NOMO-1 treated with DMSO at 0.1 percent for 48 hours (cell line): ENCODE data around the gene SPATA13.

Experiments used
- DNase-seq: peaks from one replicate; lab custom pipeline; 2025; ENCODE audit not compliant: unreplicated experiment; lab: John Stamatoyannopoulos, UW

Gene SPATA13

DNA sequence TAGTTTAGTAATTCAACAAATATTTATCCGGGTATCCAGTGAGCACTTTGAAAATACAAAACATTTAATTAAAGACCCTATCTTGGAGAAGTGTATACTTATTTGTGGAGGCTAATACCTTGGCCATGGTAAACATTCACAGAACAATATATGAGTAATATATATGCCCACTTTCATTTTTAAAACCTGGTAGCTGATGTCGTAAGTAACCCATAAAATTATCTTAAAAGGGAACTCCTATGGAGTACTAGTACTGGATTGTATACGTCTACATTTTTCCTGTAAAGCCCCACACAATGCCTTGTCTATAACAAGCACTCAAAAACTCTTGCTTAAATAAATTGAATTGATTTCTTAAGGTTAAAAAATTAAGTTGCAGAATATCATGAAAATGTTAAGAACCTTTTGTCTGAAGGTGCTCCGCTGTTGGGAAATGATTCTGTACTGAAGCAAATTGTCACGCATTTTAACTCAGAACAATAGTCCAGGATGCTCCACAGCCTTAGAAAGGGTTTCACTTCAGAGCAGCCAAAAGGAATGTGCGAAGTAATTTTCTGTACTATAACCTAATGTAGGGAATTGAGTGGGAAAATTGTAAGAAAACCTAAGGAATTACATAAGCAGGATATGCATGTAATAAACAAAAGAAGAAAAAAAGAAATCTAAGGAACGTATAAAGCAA is 90.0 kb downstream of the SPATA13 start:
- peak; percentile 67 for DNase-seq

GRCh38 chr13:24251525-24251924 is 91.0 kb downstream of the SPATA13 start:
- no peak for DNase-seq

DNA sequence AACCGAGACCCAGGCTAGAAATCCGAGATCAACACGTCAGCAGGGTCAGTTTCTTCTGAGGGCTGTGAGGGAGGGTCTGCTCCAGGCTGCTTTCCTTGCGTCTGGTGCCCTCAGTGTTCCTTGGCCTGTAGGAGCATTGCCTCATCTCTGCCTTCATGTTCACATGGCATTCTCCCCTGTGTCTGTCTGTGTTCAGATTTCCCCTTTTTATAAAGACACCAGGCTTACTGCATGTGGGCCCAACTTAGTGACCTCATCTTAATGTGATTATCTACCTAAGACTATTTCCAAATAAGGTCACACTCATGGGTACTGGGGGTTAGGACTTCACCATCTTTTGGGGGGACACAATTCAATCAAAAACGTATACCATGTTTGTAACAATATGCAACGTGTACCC is 91.6 kb downstream of the SPATA13 start:
- peak; percentile 4 for DNase-seq

GRCh38 chr13:24253520-24254145 is 93.1 kb downstream of the SPATA13 start:
- DNase-seq: peak; percentile 92

DNA sequence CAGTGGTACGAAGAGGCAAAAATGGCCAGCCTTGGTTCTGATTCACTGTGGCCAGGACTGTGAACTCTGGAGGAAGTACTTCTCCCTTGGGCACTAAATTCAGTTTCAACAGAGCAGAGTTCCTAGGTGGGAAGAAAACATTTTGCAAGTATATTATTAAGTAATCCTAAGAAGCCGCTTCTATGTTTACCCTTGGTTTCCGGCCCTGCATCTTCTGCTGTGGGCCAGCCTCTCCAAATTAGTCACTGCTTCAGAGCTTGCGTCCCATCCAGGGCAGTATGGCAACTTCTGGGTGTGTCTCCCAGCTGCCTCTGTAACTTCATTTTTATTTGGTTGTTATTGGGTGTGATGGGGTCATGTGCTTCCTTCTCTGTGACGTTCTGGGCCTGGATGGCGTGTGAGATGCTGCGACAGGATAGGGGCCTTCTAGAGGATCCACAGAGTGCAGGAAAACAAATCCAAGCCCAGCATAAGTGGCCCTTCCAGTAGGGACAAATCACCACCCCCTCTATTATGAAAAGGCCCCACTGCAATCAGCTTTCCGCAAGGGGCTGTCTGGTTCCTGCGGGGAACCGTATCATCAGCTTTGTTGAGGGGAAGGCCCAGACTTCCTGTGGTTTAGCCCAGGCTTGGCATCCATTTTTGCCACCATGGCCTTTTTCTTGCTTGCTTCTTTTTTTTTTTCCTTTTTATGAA is 93.8 kb downstream of the SPATA13 start:
- peak; percentile 98 for DNase-seq

DNA sequence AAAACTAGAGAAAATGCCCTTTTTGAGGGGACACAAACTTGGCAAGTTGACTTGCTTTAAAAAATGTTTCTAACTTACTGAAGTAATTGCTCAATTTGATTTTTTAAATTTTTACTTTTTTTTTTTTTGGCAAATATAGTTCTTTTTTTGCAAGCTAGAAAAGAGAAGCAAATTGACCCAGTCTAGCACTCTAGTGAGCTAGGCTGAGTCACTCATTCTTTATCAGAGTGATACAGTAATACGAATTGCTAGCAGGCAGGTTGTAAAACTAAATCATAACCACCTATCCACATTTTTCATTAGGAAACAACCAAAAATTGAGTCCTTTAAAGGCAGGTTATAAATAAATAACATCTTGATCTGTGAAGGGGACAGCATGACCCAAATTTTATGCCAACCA is 97.0 kb downstream of the SPATA13 start:
- no peak for DNase-seq

- DNase-seq: no peak
Measured at GRCh38 chr13:24261566-24261965, 101.0 kb downstream of the SPATA13 start.

DNA sequence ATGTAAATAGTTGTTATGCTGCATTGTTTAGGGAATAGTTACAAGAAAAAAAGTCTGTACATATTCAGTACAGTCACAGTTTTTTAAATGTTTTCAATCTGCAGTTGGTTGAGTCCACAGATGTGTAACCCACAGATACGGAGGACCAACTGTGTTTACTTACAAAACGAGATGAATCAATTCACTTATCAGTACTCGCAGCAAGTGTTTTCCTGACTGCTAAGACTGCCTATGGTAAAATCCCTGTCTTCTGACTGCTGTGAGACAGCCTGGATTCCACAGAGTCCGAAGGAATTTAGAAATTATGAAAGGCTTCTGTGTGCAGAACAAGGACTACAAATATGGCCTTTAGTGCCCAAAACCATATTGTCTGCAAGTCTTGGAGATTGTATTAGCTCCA is 103.1 kb downstream of the SPATA13 start:
- DNase-seq: no peak

DNA sequence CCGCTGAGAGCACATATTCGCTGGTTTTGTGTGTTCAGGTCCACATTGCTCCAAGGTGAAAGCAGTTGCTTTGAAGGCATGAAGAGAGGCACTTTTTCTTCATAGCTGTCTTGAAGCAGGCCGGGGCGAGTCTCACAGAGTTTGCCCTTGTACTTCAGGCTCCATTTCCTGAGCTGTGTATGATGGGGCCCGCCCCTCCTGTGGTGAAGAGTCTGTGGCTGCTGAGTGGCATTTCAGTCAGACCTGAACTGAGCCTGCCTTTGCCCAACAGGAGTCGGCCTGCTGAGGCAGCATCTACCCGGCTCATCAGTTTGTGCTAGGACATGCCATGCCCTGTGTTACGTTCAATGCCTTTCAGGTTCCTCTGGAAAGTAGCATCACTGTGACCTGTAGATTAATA is 104.5 kb downstream of the SPATA13 start:
- no peak for DNase-seq

GRCh38 chr13:24265453-24265852 is 104.9 kb downstream of the SPATA13 start:
- DNase-seq: no peak

- no peak for DNase-seq
Measured at GRCh38 chr13:24267274-24267673, 106.8 kb downstream of the SPATA13 start.

DNA sequence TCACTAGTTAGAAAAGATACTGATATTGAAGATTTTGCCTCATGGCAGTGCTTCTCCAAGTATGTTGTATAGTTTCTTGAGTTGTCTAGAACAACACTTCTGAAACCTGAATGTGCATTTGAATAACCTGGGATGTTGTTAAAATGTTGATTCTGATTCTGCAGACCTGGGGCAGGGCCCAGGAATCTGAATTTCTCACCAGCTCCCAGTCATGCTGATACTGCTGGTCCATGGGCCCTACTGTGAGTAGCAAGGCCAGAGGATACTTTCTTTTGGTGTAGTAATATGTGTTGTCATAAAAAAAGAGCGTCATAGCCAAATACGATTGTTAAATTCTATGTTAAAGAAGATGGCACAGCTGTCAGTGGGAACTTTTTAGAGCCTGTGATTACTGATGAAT is 107.3 kb downstream of the SPATA13 start:
- DNase-seq: no peak

DNA sequence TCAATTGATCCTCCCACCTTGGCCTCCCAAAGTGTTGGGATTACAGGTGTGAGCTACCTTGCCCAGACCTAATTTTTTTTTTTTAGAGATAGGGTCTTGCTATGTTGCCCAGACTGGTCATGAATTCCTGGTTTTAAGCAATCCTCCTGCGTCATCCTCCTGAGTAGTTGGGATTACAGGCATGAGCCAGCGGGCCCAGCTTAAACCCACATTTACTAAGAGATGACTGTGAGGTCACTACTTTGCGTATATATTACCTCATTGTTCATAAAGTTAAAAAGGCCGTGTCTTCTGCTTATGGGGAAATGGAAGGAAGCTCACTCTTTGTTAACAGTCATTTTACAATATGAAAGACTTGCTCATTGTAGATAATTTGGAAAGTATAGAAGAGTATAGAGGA is 109.3 kb downstream of the SPATA13 start:
- peak; percentile 22 for DNase-seq

DNA sequence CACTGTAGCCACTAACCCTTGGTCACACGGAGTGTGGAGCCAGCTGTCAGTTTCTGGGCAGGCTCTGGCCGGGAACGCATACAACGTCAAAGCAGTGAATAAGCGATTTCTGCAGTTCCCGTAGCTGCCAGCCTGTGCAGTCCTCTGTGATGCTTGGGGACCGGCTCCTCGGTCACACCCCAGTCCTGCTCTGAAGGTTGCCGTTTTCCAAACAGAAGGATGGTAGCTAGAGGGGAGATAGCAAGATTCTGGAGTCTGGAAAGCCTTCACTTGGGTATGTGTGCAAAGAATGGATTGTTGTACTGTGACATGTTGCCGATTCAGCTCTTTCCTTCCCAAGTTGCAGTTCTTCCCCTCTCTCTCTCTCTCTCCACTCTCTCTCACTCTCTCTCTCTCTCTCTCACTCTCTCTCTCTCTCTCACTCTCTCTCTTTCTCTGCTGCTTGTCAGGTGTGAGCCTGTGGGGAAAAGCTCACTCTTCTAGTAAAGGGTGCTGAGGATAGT is 110.2 kb downstream of the SPATA13 start:
- peak; percentile 76 for DNase-seq

- DNase-seq: no peak
Measured at GRCh38 chr13:24271231-24271600, 110.7 kb downstream of the SPATA13 start.

DNA sequence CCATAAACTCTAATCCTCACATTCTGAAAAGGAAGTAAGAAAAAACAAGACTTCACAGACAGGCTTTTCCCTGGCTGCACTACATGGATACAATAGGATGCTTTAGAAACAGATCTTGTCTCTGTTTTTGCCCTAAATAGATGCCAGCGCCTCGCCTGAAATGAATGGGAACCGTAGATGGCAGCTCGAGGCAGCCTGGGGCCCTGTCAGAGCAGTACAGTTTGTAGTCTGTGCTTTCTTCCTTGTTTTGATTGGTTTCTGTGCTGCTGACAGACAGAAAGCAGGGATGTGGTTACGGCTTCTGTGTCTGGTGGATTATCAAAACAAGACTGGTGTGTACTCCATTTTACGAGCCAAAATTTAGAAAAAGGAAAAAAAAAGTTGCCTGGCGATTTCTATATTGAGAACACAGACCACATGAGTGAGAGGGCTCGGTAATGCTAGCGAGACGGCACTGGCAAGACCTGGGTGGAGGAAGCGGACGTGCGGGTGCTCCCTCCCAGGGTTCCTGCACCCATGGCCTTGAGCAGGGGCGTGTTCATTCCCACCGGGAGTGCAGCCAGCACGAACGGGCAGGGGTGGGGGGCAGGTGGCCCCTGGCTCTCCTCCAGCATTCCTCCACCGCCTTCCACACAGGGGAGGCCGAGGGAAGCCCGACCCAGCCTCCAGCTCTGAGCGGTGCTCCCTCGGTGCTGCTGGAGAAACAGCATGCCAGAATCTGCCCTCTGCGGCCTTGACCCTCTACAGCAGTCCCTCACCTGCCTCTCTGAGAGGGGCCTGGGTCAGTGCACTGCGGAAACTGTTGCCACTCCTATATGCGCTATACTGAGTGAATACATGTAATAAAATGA is 111.3 kb downstream of the SPATA13 start:
- peak; percentile 77 for DNase-seq

GRCh38 chr13:24272452-24273161 is 112.1 kb downstream of the SPATA13 start:
- no peak for DNase-seq

DNA sequence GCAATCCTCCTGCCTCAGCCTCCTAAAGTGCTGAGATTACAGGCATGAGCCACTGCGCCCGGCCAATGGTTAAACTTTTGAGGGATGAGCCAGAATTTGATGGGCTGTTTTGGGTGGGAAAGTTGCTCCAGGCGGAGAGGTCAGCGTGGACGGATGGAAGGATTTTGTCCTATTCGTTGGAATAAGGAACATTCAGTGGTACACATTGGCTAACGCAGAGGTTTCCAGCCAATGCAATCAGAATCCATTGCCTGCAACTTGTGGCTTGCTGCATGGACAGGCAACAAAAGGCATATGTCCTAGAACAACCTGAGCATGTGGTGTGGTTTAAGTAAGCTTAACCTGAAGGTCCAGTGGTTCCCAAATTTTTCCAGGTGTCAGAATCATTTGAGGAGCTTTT is 113.4 kb downstream of the SPATA13 start:
- DNase-seq: no peak

DNA sequence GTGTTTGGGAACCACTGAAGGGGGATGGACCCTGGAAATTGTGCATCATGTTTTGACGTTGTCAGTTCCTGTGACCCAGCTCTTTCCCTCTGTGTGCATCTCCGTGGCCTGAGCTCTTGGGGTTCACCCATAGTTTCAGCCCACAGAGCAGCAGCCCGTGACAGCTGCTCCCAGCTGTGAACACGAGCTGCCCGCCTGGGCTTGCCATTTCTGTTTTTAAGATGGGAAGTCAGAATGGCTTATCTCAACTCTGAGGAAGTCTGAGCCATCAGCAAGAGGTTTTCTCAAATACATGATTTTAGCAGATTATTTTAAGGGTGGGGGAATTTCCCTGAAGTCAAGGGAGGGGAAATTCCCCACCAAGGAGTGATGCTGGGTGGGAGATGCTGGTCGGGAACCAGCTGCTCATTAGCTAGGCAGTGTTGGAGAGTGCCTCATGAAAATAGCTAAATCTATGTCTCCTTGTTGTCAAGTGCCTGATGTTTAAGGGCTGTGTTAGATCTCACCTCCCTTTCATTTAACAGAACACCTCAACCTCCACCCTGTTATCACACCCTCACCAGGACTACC is 114.0 kb downstream of the SPATA13 start:
- no peak for DNase-seq

DNA sequence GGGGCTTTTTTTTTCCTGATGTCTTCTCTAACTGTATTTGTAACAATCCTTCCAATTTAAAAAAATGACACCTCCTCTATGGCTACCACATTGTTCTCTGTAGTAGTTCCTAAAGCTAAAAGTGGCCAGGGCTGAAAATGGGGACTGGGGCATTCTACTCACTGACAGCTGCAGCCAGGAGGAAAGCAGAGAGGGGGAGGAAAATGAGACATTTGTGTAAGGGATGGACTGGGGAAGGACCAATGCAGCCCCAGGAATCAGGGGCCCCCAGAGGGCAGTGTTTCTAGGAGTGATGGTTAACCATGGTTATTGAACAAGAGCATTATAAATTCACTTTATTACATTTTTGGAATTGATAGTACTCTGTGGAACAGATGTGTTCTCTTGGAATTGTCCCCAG is 114.5 kb downstream of the SPATA13 start:
- no peak for DNase-seq
